IPS DF 6.9 (cell line): ENCODE results near the gene HERC2.

Source experiments
- DNase-seq: peaks from one replicate; pipeline ENCODE4 v3.0.0-alpha.2; 2013; ENCODE audit warnings: low read depth, low spot score
- H3K27ac ChIP-seq: one replicate; pipeline ENCODE4 v1.5.1; 2013; ENCODE audit warnings: low read length, control low read depth
- H3K27me3 ChIP-seq: 2 replicates; pipeline ENCODE4 v1.6.1; 2013; ENCODE audit warnings: mild to moderate bottlenecking, low read length; ENCODE audit not compliant: control insufficient read depth, insufficient read depth
- H3K36me3 ChIP-seq: 2 replicates; pipeline ENCODE4 v1.6.1; 2013; ENCODE audit warnings: low read length; ENCODE audit not compliant: control insufficient read depth, insufficient read depth
- H3K4me1 ChIP-seq: 2 replicates; pipeline ENCODE4 v1.6.1; 2013; ENCODE audit warnings: low read length; ENCODE audit not compliant: control insufficient read depth, insufficient read depth
- H3K4me3 ChIP-seq: 2 replicates; pipeline ENCODE4 v1.5.1; 2013; ENCODE audit warnings: mild to moderate bottlenecking, low read length
- H3K9me3 ChIP-seq: 2 replicates; pipeline ENCODE4 v1.6.1; 2013; ENCODE audit warnings: low read length, inconsistent platforms; ENCODE audit not compliant: control insufficient read depth, insufficient read depth
- WGBS: extraction: QIAGEN DNeasy Blood & Tissue Kit; methylation state at CpG from one replicate; pipeline ENCODE4 v1.1.7; 2013; ENCODE audit warnings: mixed read lengths, missing lambda C conversion rate; ENCODE audit not compliant: insufficient read length, insufficient coverage; 5-methylcytosine and 5-hydroxymethylcytosine counted together

The HERC2 gene

GRCh38 chr15:28093752-28094535, 228.0 kb downstream of the HERC2 start:
- H3K9me3 ChIP-seq = no peaks in the 10 kb centered on the region
- DNase-seq = no peak
- H3K4me1 ChIP-seq = peaks cover 8% of the 10 kb centered on the region
- peaks cover 44% of the 10 kb centered on the region for H3K27me3 ChIP-seq
- no CpG with 5 or more reads among the region's 20 CpGs for WGBS
- H3K27ac ChIP-seq = no peak overlapping the region
- no peaks in the 10 kb centered on the region for H3K36me3 ChIP-seq
- H3K4me3 ChIP-seq = no peak overlapping the region

GRCh38 chr15:28091313-28091712, 230.7 kb downstream of the HERC2 start:
- H3K4me1 ChIP-seq = peaks cover 8% of the 10 kb centered on the region
- H3K27me3 ChIP-seq = peaks cover 19% of the 10 kb centered on the region; the same call in 1 of the 2 replicates
- no peak overlapping the region for H3K4me3 ChIP-seq
- no peak overlapping the region for H3K27ac ChIP-seq
- no peak for DNase-seq
- no peaks in the 10 kb centered on the region for H3K9me3 ChIP-seq
- WGBS = no CpG with 5 or more reads among the region's 2 CpGs
- no peaks in the 10 kb centered on the region for H3K36me3 ChIP-seq

- Histone ChIP-seq H3K36me3 (no peaks in the 10 kb centered on the region), H3K27me3 (no peaks in the 10 kb centered on the region), H3K4me3 (no peak overlapping the region), H3K9me3 (no peaks in the 10 kb centered on the region), H3K27ac (no peak overlapping the region), H3K4me1 (no peaks in the 10 kb centered on the region)
- no peak for DNase-seq
- WGBS = no CpG with 5 or more reads among the region's 2 CpGs
Measured at GRCh38 chr15:28086175-28086703, 235.7 kb downstream of the HERC2 start.

GRCh38 chr15:28085489-28086174, 236.3 kb downstream of the HERC2 start:
- H3K4me3 ChIP-seq = no peak overlapping the region
- WGBS = no CpG with 5 or more reads among the region's 4 CpGs
- no peaks in the 10 kb centered on the region for H3K36me3 ChIP-seq
- no peaks in the 10 kb centered on the region for H3K4me1 ChIP-seq
- no peaks in the 10 kb centered on the region for H3K9me3 ChIP-seq
- no peak overlapping the region for H3K27ac ChIP-seq
- no peaks in the 10 kb centered on the region for H3K27me3 ChIP-seq
- DNase-seq = no peak

- H3K27me3 ChIP-seq = no peaks in the 10 kb centered on the region
- H3K36me3 ChIP-seq = no peaks in the 10 kb centered on the region
- no peak overlapping the region for H3K4me3 ChIP-seq
- WGBS = no CpG with 5 or more reads among the region's 3 CpGs
- no peak for DNase-seq
- H3K27ac ChIP-seq = no peak overlapping the region
- H3K9me3 ChIP-seq = no peaks in the 10 kb centered on the region
- H3K4me1 ChIP-seq = no peaks in the 10 kb centered on the region
Measured at GRCh38 chr15:28084547-28084946, 237.4 kb downstream of the HERC2 start.

- no CpG with 5 or more reads among the region's 11 CpGs for WGBS
- H3K27ac ChIP-seq = no peak overlapping the region
- DNase-seq = no peak
- no peaks in the 10 kb centered on the region for H3K9me3 ChIP-seq
- no peaks in the 10 kb centered on the region for H3K4me1 ChIP-seq
- H3K27me3 ChIP-seq = no peaks in the 10 kb centered on the region
- H3K4me3 ChIP-seq = no peak overlapping the region
- H3K36me3 ChIP-seq = no peaks in the 10 kb centered on the region
Measured at GRCh38 chr15:28082891-28083684, 238.9 kb downstream of the HERC2 start.

GRCh38 chr15:28081594-28081993, 240.4 kb downstream of the HERC2 start:
- WGBS = no CpG with 5 or more reads among the region's 20 CpGs
- Histone ChIP-seq H3K27me3 (no peaks in the 10 kb centered on the region), H3K9me3 (no peaks in the 10 kb centered on the region), H3K4me1 (no peaks in the 10 kb centered on the region), H3K27ac (no peak overlapping the region), H3K36me3 (no peaks in the 10 kb centered on the region), H3K4me3 (no peak overlapping the region)
- no peak for DNase-seq

GRCh38 chr15:28080386-28080785, 241.6 kb downstream of the HERC2 start:
- no peak for DNase-seq
- Histone ChIP-seq H3K27ac (no peak overlapping the region), H3K4me1 (no peaks in the 10 kb centered on the region), H3K27me3 (no peaks in the 10 kb centered on the region), H3K4me3 (no peak overlapping the region), H3K36me3 (no peaks in the 10 kb centered on the region), H3K9me3 (no peaks in the 10 kb centered on the region)
- WGBS = no CpG with 5 or more reads among the region's 8 CpGs

GRCh38 chr15:28079313-28079969, 242.5 kb downstream of the HERC2 start:
- Histone ChIP-seq H3K9me3 (no peaks in the 10 kb centered on the region), H3K4me3 (no peak overlapping the region), H3K27ac (no peak overlapping the region), H3K36me3 (no peaks in the 10 kb centered on the region), H3K27me3 (no peaks in the 10 kb centered on the region), H3K4me1 (no peaks in the 10 kb centered on the region)
- DNase-seq = no peak
- WGBS = no CpG with 5 or more reads among the region's 9 CpGs

GRCh38 chr15:28078191-28078719, 243.7 kb downstream of the HERC2 start:
- H3K36me3 ChIP-seq = no peaks in the 10 kb centered on the region
- no CpG with 5 or more reads among the region's 1 CpG for WGBS
- no peak overlapping the region for H3K4me3 ChIP-seq
- no peak overlapping the region for H3K27ac ChIP-seq
- no peak for DNase-seq
- H3K4me1 ChIP-seq = no peaks in the 10 kb centered on the region
- no peaks in the 10 kb centered on the region for H3K27me3 ChIP-seq
- H3K9me3 ChIP-seq = no peaks in the 10 kb centered on the region
